ENCODE measurements around the gene CCDC3.
"Not testable (repeated sequence)": the region's sequence is repeated elsewhere in the genome, so short reads cannot be mapped to it uniquely, and the experiment has no call there.

The CCDC3 gene

GRCh38 chr10:13046851-13047528, 45.5 kb upstream of the CCDC3 start:
- TF ChIP-seq, protein P1, sequence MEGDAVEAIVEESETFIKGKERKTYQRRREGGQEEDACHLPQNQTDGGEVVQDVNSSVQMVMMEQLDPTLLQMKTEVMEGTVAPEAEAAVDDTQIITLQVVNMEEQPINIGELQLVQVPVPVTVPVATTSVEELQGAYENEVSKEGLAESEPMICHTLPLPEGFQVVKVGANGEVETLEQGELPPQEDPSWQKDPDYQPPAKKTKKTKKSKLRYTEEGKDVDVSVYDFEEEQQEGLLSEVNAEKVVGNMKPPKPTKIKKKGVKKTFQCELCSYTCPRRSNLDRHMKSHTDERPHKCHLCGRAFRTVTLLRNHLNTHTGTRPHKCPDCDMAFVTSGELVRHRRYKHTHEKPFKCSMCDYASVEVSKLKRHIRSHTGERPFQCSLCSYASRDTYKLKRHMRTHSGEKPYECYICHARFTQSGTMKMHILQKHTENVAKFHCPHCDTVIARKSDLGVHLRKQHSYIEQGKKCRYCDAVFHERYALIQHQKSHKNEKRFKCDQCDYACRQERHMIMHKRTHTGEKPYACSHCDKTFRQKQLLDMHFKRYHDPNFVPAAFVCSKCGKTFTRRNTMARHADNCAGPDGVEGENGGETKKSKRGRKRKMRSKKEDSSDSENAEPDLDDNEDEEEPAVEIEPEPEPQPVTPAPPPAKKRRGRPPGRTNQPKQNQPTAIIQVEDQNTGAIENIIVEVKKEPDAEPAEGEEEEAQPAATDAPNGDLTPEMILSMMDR (IDR thresholded peaks at IDR 0.05; ENCODE audit: insufficient read depth, low read length, poor library complexity, severe bottlenecking): no peak
- Histone ChIP-seq H3K27me3 (replicated peaks; ENCODE audit: control insufficient read depth, insufficient read depth, low read length) (no peaks in the 10 kb centered on the region), H3K36me3 (ENCODE audit: control insufficient read depth, insufficient read depth, low read length) (no peaks in the 10 kb centered on the region), H3K4me3 (replicated peaks; ENCODE audit: low read depth, low read length) (no peak overlapping the region)
- no peak for DNase-seq (ENCODE audit: extremely low read depth, insufficient read length)

DNA sequence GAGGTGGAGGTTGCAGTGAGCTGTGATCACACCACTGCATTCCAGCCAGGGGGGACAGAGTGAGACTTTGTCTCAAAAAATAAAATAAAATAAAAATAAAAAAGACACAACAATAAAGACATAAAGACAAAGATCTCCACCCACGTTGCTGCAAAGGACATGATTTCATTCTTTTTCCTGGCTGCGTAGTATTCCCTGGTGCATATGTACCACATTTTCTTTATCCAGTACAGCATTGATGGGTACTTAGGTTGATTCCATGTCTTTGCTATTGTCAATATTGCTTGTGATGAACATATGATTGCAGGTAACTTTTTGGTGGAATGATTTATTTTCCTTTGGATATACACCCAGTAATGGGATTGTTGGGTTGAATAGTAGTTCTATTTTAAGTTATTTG, 42.0 kb upstream of the CCDC3 start:
- no peak for DNase-seq (ENCODE audit: extremely low read depth, insufficient read length)

GRCh38 chr10:13039761-13040160, 38.2 kb upstream of the CCDC3 start:
- Histone ChIP-seq H3K27me3 (replicated peaks; ENCODE audit: control insufficient read depth, insufficient read depth, low read length) (no peaks in the 10 kb centered on the region), H3K36me3 (ENCODE audit: control insufficient read depth, insufficient read depth, low read length) (no peaks in the 10 kb centered on the region), H3K4me3 (replicated peaks; ENCODE audit: low read depth, low read length) (no peak overlapping the region)
- no peak for DNase-seq (ENCODE audit: extremely low read depth, insufficient read length)
- TF ChIP-seq, protein P1 (IDR thresholded peaks at IDR 0.05; ENCODE audit: insufficient read depth, low read length, poor library complexity, severe bottlenecking): no peak

More for the DNA sequence above, 42.0 kb upstream of the CCDC3 start:
- no peaks in the 10 kb centered on the region for H3K36me3 ChIP-seq (ENCODE audit: control insufficient read depth, insufficient read depth, low read length)
- H3K4me3 ChIP-seq (replicated peaks; ENCODE audit: low read depth, low read length): no peak overlapping the region
- TF ChIP-seq, protein P1 (IDR thresholded peaks at IDR 0.05; ENCODE audit: insufficient read depth, low read length, poor library complexity, severe bottlenecking): no peak
- H3K27me3 ChIP-seq (replicated peaks; ENCODE audit: control insufficient read depth, insufficient read depth, low read length): no peaks in the 10 kb centered on the region

GRCh38 chr10:13038391-13038790, 36.9 kb upstream of the CCDC3 start:
- DNase-seq (ENCODE audit: extremely low read depth, insufficient read length): no peak
- TF ChIP-seq, protein P1 (IDR thresholded peaks at IDR 0.05; ENCODE audit: insufficient read depth, low read length, poor library complexity, severe bottlenecking): no peak
- H3K4me3 ChIP-seq (replicated peaks; ENCODE audit: low read depth, low read length): no peak overlapping the region
- H3K36me3 ChIP-seq (ENCODE audit: control insufficient read depth, insufficient read depth, low read length): no peaks in the 10 kb centered on the region
- no peaks in the 10 kb centered on the region for H3K27me3 ChIP-seq (replicated peaks; ENCODE audit: control insufficient read depth, insufficient read depth, low read length)

- TF ChIP-seq, protein P1 (IDR thresholded peaks at IDR 0.05; ENCODE audit: insufficient read depth, low read length, poor library complexity, severe bottlenecking): no peak
- no peak for DNase-seq (ENCODE audit: extremely low read depth, insufficient read length)
Observed at GRCh38 chr10:13037832-13038231, 36.3 kb upstream of the CCDC3 start.

GRCh38 chr10:13036841-13037240, 35.3 kb upstream of the CCDC3 start:
- H3K4me3 ChIP-seq (replicated peaks; ENCODE audit: low read depth, low read length): no peak overlapping the region
- TF ChIP-seq, protein P1 (IDR thresholded peaks at IDR 0.05; ENCODE audit: insufficient read depth, low read length, poor library complexity, severe bottlenecking): no peak
- no peak for DNase-seq (ENCODE audit: extremely low read depth, insufficient read length)

More at GRCh38 chr10:13037832-13038231, 36.3 kb upstream of the CCDC3 start:
- Histone ChIP-seq H3K36me3 (ENCODE audit: control insufficient read depth, insufficient read depth, low read length) (no peaks in the 10 kb centered on the region), H3K27me3 (replicated peaks; ENCODE audit: control insufficient read depth, insufficient read depth, low read length) (no peaks in the 10 kb centered on the region), H3K4me3 (replicated peaks; ENCODE audit: low read depth, low read length) (no peak overlapping the region)

GRCh38 chr10:13035731-13036130, 34.2 kb upstream of the CCDC3 start:
- not testable (repeated sequence) for H3K27me3 ChIP-seq (replicated peaks; ENCODE audit: control insufficient read depth, insufficient read depth, low read length); DNase-seq (ENCODE audit: extremely low read depth, insufficient read length); H3K4me3 ChIP-seq (replicated peaks; ENCODE audit: low read depth, low read length); H3K36me3 ChIP-seq (ENCODE audit: control insufficient read depth, insufficient read depth, low read length)

More at GRCh38 chr10:13036841-13037240, 35.3 kb upstream of the CCDC3 start:
- no peaks in the 10 kb centered on the region for H3K36me3 ChIP-seq (ENCODE audit: control insufficient read depth, insufficient read depth, low read length)
- H3K27me3 ChIP-seq (replicated peaks; ENCODE audit: control insufficient read depth, insufficient read depth, low read length): no peaks in the 10 kb centered on the region
